Measurements from ENCODE around the gene TMEM18.
A peak's percentile ranks its signal among the peaks of the same experiment; 100 is the strongest.

The TMEM18 gene

GRCh38 chr2:671787-672605 is 5.2 kb downstream of the TMEM18 start:
- no peak for DNase-seq

- no peak for DNase-seq
Observed at GRCh38 chr2:671072-671471, 6.1 kb downstream of the TMEM18 start.

- no peak for DNase-seq
Observed at GRCh38 chr2:670637-671036, 6.6 kb downstream of the TMEM18 start.

GRCh38 chr2:669323-669722 is 7.9 kb downstream of the TMEM18 start:
- no peak for DNase-seq

GRCh38 chr2:668000-668398 is 9.2 kb downstream of the TMEM18 start:
- DNase-seq, result no peak

GRCh38 chr2:667332-667999 is 9.7 kb downstream of the TMEM18 start:
- peak; percentile 6 for DNase-seq

GRCh38 chr2:666441-666840 is 10.8 kb downstream of the TMEM18 start:
- DNase-seq, result no peak

- DNase-seq, result no peak
Observed at GRCh38 chr2:665340-666073, 11.7 kb downstream of the TMEM18 start.

GRCh38 chr2:664063-664462 is 13.1 kb downstream of the TMEM18 start:
- DNase-seq, result no peak

GRCh38 chr2:663221-663620 is 14.0 kb downstream of the TMEM18 start:
- DNase-seq, result no peak

- no peak for DNase-seq
Observed at GRCh38 chr2:661360-661635, 15.9 kb downstream of the TMEM18 start.

GRCh38 chr2:660586-661359 is 16.4 kb downstream of the TMEM18 start:
- DNase-seq, result no peak

- DNase-seq, result no peak
Observed at GRCh38 chr2:660029-660428, 17.2 kb downstream of the TMEM18 start.

- DNase-seq, result no peak
Observed at GRCh38 chr2:658426-658825, 18.8 kb downstream of the TMEM18 start.

- no peak for DNase-seq
Observed at GRCh38 chr2:657766-658165, 19.4 kb downstream of the TMEM18 start.

GRCh38 chr2:656676-657075 is 20.5 kb downstream of the TMEM18 start:
- DNase-seq, result no peak

- no peak for DNase-seq
Observed at GRCh38 chr2:655626-656025, 21.6 kb downstream of the TMEM18 start.

- DNase-seq, result no peak
Observed at GRCh38 chr2:654896-655295, 22.3 kb downstream of the TMEM18 start.

- DNase-seq, result no peak
Observed at GRCh38 chr2:653645-654425, 23.4 kb downstream of the TMEM18 start.

GRCh38 chr2:652881-653480 is 24.2 kb downstream of the TMEM18 start:
- no peak for DNase-seq

GRCh38 chr2:651951-652373 is 25.2 kb downstream of the TMEM18 start:
- DNase-seq, result no peak
